ENCODE measurements around the gene GALNT7. TPM values are rescaled to one million over a fixed set of nuclear protein-coding genes. Genes with fewer than 3 reads are reported as not detected.

GALNT7 gene
- total and polyA plus RNA-seq, 2 donors (not counting 3 experiments of a cell fraction or from before 2014, with no cell fraction given): 19.6 to 54.6 TPM

- POLR2A ChIA-PET: no interaction called here
- Histone ChIP-seq H3K27me3 (ENCODE audit: control insufficient read depth in 2 of 2, insufficient read depth in 2 of 2, low read length in 2 of 2) (no peaks in the 10 kb centered on the region), H3K4me2 (ENCODE audit: insufficient read depth, low read length) (no peak overlapping the region), H3K4me3 (replicated peaks in 1 of 3; ENCODE audit: insufficient read depth in 1 of 3, low read depth in 1 of 3, low read length in 3 of 3) (no peak overlapping the region), H3K9ac (replicated peaks; ENCODE audit: extremely low read depth, insufficient read depth, low read length) (no peak overlapping the region), H3K4me1 (ENCODE audit: control insufficient read depth, extremely low read depth, insufficient read depth, low read length) (no peaks in the 10 kb centered on the region), H3K36me3 (ENCODE audit: control insufficient read depth in 2 of 2, extremely low read depth in 1 of 2, insufficient read depth in 2 of 2, low read length in 2 of 2) (no peaks in the 10 kb centered on the region), H3K9me1 (replicated peaks; ENCODE audit: control insufficient read depth, extremely low read depth, insufficient read depth, low read length) (no peaks in the 10 kb centered on the region), H2AFZ (ENCODE audit: low read depth, low read length) (no peak overlapping the region), H4K20me1 (replicated peaks; ENCODE audit: control insufficient read depth, extremely low read depth, insufficient read depth, low read length) (no peaks in the 10 kb centered on the region), H3K9me3 (replicated peaks; ENCODE audit: control insufficient read depth, insufficient read depth, low read length) (no peaks in the 10 kb centered on the region), H3K79me2 (ENCODE audit: control insufficient read depth, insufficient read depth, low read length) (no peaks in the 10 kb centered on the region), H3K27ac (ENCODE audit: insufficient read depth, low read depth, low read length) (no peak overlapping the region)
- no TSS peak for BruUV-seq (replicated peaks)
- CTCF ChIA-PET: interaction anchor here (0.8 to 1.7 kb wide), 4 partner anchors 10 to 267 kb away, joined by 3 to 6 read pairs (median 5); no protein-coding TSS in a partner anchor
- DNase-seq (ENCODE audit: low read depth, low spot score) (no peak), FAIRE-seq (no peak)
- TF ChIP-seq GATA2 (IDR thresholded peaks at IDR 0.05; ENCODE audit: insufficient read depth, insufficient read length, low read depth, low read length) (no peak), POLR2A (IDR thresholded peaks at IDR 0.05; ENCODE audit: low read depth, low read length) (no peak), CTCF (IDR thresholded peaks at IDR 0.05; ENCODE audit: extremely low read depth in 1 of 2, insufficient read depth in 1 of 2, low read depth in 1 of 2, low read length in 2 of 2) (no peak), FOS (IDR thresholded peaks at IDR 0.05; ENCODE audit: borderline replicate concordance, insufficient read depth, low read length) (no peak), JUN (IDR thresholded peaks at IDR 0.05; ENCODE audit: borderline replicate concordance, insufficient read depth, insufficient read length, low read depth) (no peak), POLR2AphosphoS5 (IDR thresholded peaks at IDR 0.05; ENCODE audit: insufficient read depth, low read depth, low read length) (no peak), MAX (IDR thresholded peaks at IDR 0.05; ENCODE audit: insufficient read depth, insufficient read length) (no peak)
- intact Hi-C loops (cut with micrococcal nuclease): no loop called here
- dilution Hi-C loops (cut with MboI; ENCODE audit: extremely low pct_ligation_motif_present, low sequenced_read_pairs): no loop called here
These were observed 112.4 kb downstream of the GALNT7 start for GRCh38 chr4:173280998-173281397.

Data from endothelial cell of umbilical vein (primary cell).